Right atrium auricular region (tissue), 2 donors: ENCODE measurements around the gene USP6. TPM values are rescaled to one million over a fixed set of nuclear protein-coding genes. Genes with fewer than 3 reads are reported as not detected.

Experiments used
- DNase-seq: peaks from one replicate; pipeline ENCODE4 v3.0.0-alpha.2; 2019; ENCODE audit warnings: low spot score
- H3K27ac ChIP-seq, 2 donors: fragments of 200-600 bp; sonication (generic); 1 replicate in 1 of 2; 2 replicates in 1 of 2; pipeline ENCODE4 v1.5.1; 2016 to 2019
- H3K27me3 ChIP-seq, 2 donors: fragments of 200-600 bp; sonication (generic); one replicate each; pipeline versions ENCODE4 v1.5.1 to v1.6.0; 2017 to 2019
- H3K36me3 ChIP-seq: fragments of 200-600 bp; sonication (generic); one replicate; pipeline ENCODE4 v1.5.1; 2016
- H3K4me1 ChIP-seq, 2 donors: fragments of 200-600 bp; sonication (generic); one replicate each; pipeline versions ENCODE4 v1.5.1 to v1.6.0; 2017 to 2019
- H3K4me3 ChIP-seq, 2 donors: fragments of 200-600 bp; sonication (generic); 1 replicate in 1 of 2; 2 replicates in 1 of 2; pipeline ENCODE4 v1.5.1; 2017 to 2019; ENCODE audit warnings: mild to moderate bottlenecking in 1 of 2, moderate library complexity in 1 of 2
- H3K9me3 ChIP-seq, 2 donors: fragments of 200-600 bp; sonication (generic); one replicate each; pipeline ENCODE4 v1.5.1; 2019
- total RNA-seq, 2 donors: library from RNA; depleted of rRNA; stranded (reverse); fragments of >200 nt; gene quantifications; one replicate each; pipeline ENCODE4 v1.1.0, GENCODE V29; 2016
- TF ChIP-seq, protein P1 (sequence below), 2 donors: fragments of 200-600 bp; sonication (generic); IDR thresholded peaks; one replicate each; pipeline ENCODE4 v1.5.1; 2019; ENCODE audit warnings: antibody characterized with exemption in 2 of 2

Gene USP6
- total RNA-seq, 2 donors from 2014 or later = not detected

GRCh38 chr17:5203178-5203907 is 87.5 kb downstream of the USP6 start:
- Histone ChIP-seq H3K4me3 (no peak overlapping the region), H3K9me3 (no peaks in the 10 kb centered on the region), H3K4me1 (no peaks in the 10 kb centered on the region), H3K27me3 (no peaks in the 10 kb centered on the region), H3K36me3 (no peaks in the 10 kb centered on the region), H3K27ac (no peak overlapping the region)
- no peak for DNase-seq
- TF ChIP-seq, protein P1, sequence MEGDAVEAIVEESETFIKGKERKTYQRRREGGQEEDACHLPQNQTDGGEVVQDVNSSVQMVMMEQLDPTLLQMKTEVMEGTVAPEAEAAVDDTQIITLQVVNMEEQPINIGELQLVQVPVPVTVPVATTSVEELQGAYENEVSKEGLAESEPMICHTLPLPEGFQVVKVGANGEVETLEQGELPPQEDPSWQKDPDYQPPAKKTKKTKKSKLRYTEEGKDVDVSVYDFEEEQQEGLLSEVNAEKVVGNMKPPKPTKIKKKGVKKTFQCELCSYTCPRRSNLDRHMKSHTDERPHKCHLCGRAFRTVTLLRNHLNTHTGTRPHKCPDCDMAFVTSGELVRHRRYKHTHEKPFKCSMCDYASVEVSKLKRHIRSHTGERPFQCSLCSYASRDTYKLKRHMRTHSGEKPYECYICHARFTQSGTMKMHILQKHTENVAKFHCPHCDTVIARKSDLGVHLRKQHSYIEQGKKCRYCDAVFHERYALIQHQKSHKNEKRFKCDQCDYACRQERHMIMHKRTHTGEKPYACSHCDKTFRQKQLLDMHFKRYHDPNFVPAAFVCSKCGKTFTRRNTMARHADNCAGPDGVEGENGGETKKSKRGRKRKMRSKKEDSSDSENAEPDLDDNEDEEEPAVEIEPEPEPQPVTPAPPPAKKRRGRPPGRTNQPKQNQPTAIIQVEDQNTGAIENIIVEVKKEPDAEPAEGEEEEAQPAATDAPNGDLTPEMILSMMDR (IDR thresholded peaks at IDR 0.05) = no peak

DNA sequence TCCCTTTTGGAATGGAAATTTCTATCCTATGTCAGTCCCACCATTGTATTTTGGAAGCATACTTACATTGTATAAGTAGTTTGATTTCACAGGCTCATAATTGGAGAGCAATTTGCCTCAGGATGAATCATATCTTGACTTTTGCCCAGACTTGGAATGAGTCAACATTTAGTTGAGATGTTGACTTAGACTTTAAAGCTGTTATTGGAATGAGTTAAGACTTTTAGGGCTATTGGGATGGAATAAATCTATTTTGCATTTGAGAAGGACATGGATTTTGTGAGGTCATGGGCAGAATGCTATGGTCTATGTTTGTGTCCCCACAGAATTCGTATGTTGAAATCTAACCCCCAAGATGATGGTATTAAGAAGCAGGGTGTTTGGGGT is 88.1 kb downstream of the USP6 start:
- no peak overlapping the region for H3K4me3 ChIP-seq
- no peaks in the 10 kb centered on the region for H3K4me1 ChIP-seq
- DNase-seq = no peak
- TF ChIP-seq, protein P1 (IDR thresholded peaks at IDR 0.05) = no peak
- H3K27me3 ChIP-seq = no peaks in the 10 kb centered on the region
- no peaks in the 10 kb centered on the region for H3K36me3 ChIP-seq
- H3K27ac ChIP-seq = no peak overlapping the region
- H3K9me3 ChIP-seq = no peaks in the 10 kb centered on the region

DNA sequence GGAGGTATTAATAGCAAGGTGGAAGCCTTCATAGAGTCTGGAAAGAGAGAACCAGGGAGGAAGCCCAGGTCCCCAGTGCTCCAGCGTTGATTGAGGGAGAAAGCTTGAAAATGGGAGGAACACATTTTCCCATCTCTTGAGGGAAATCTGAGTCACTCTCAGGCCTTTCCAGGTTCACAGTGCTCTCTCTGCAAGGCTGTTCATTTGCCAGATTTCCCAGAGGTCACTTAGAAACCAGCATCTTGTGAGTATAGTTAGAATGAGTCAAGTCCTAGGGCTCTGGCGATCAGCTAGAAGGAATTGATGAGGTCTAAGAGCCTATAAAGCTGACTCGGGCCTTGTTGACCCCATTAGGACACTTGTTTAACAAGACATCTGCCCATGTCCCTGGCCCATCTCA is 93.6 kb downstream of the USP6 start:
- no peaks in the 10 kb centered on the region for H3K9me3 ChIP-seq
- H3K27ac ChIP-seq = no peak overlapping the region
- H3K4me3 ChIP-seq = no peak overlapping the region
- TF ChIP-seq, protein P1 (IDR thresholded peaks at IDR 0.05) = no peak
- H3K4me1 ChIP-seq = no peaks in the 10 kb centered on the region
- H3K36me3 ChIP-seq = no peaks in the 10 kb centered on the region
- DNase-seq = no peak
- H3K27me3 ChIP-seq = no peaks in the 10 kb centered on the region

- TF ChIP-seq, protein P1 (IDR thresholded peaks at IDR 0.05) = no peak
- Histone ChIP-seq H3K27ac (no peak overlapping the region), H3K4me1 (no peaks in the 10 kb centered on the region), H3K36me3 (peaks cover 2% of the 10 kb centered on the region), H3K9me3 (no peaks in the 10 kb centered on the region), H3K4me3 (no peak overlapping the region), H3K27me3 (no peaks in the 10 kb centered on the region)
- DNase-seq = no peak
Observed at GRCh38 chr17:5210091-5210490, 94.3 kb downstream of the USP6 start.

GRCh38 chr17:5210614-5211252 is 94.9 kb downstream of the USP6 start:
- Histone ChIP-seq H3K36me3 (peaks cover 9% of the 10 kb centered on the region), H3K27ac (peak overlapping the region in 1 of 2 donors; percentile 45), H3K27me3 (no peaks in the 10 kb centered on the region), H3K4me3 (no peak overlapping the region), H3K4me1 (no peaks in the 10 kb centered on the region), H3K9me3 (no peaks in the 10 kb centered on the region)
- DNase-seq = no peak
- TF ChIP-seq, protein P1 (IDR thresholded peaks at IDR 0.05) = no peak
